ENCODE measurements around the gene GRID2. TPM values are rescaled to one million over a fixed set of nuclear protein-coding genes. Genes with fewer than 3 reads are reported as not detected.

GRID2 gene
- total and polyA plus RNA-seq, 9 of the 15 experiments (the other 6 are each of a cell fraction or from before 2014, with no cell fraction given) = 0.04 TPM; not detected in 7

DNA sequence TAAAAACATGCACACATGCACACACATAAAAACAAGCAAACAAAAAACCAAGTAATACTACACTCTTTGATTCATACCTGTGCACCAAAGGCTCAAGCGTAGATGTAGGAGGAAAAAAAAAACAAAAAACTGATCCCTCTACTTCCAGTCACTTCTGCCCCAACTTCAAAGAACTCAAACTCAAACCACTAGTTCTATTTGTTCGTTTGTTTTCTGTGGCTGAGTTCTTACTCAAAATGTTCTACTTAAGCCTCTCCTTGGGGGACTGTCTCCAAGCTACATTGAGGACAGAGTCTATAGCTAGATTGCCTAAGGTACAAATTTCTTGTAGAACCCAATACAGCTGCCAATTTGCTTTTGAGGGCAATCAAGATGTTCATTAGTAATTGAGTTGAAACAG is 1353.8 kb downstream of the GRID2 start:
- no peak overlapping the region for H3K4me3 ChIP-seq
- H3K36me3 ChIP-seq (ENCODE audit: control insufficient read depth, insufficient read depth, low read length) = no peaks in the 10 kb centered on the region
- H4K20me1 ChIP-seq (replicated peaks; ENCODE audit: control insufficient read depth, insufficient read depth, low read length) = no peaks in the 10 kb centered on the region
- H3K27me3 ChIP-seq (ENCODE audit: control insufficient read depth in 2 of 2, insufficient read depth in 2 of 2, low read length in 2 of 2) = no peaks in the 10 kb centered on the region
- WGBS (ENCODE audit: insufficient coverage, low coverage, missing lambda C conversion rate) = 0% methylated on average over 2 of the region's 2 CpGs
- H3K9me1 ChIP-seq (ENCODE audit: control insufficient read depth, insufficient read depth, low read length) = no peaks in the 10 kb centered on the region
- no TSS peak for BruUV-seq (replicated peaks)
- H3K79me2 ChIP-seq (ENCODE audit: control insufficient read depth, insufficient read depth, low read length) = no peaks in the 10 kb centered on the region
- H3K4me1 ChIP-seq (replicated peaks in 1 of 2; ENCODE audit: control insufficient read depth in 2 of 2, insufficient read depth in 2 of 2, low read length in 2 of 2) = no peaks in the 10 kb centered on the region
- in situ Hi-C loops (cut with MboI) (no loop called here), intact Hi-C loops (cut with micrococcal nuclease) (no loop called here)
- H3K27ac ChIP-seq (ENCODE audit: extremely low read depth, low read depth, low read length) = no peak overlapping the region
- POLR2A ChIA-PET = no interaction called here
- H3K9me3 ChIP-seq (replicated peaks; ENCODE audit: control insufficient read depth, insufficient read depth, low read depth, low read length) = no peaks in the 10 kb centered on the region
- no peak overlapping the region for H3K9ac ChIP-seq (ENCODE audit: insufficient read depth in 1 of 2, low read depth in 2 of 2, low read length in 2 of 2)
- CTCF ChIA-PET (ENCODE audit: low intra/inter-chr PET ratio) = no interaction called here
- H2AFZ ChIP-seq (ENCODE audit: low read depth, low read length) = no peak overlapping the region
- ATAC-seq = no peak
- no peak for DNase-seq (ENCODE audit: extremely low read depth in 1 of 4, low spot score in 3 of 4)
- no peak overlapping the region for H3K4me2 ChIP-seq (ENCODE audit: insufficient read depth, low read length)
- FAIRE-seq = no peak
- TF ChIP-seq SAFB (IDR thresholded peaks at IDR 0.05; ENCODE audit: borderline replicate concordance, low read depth, low read length) = no peak
- TF ChIP-seq, protein P1, sequence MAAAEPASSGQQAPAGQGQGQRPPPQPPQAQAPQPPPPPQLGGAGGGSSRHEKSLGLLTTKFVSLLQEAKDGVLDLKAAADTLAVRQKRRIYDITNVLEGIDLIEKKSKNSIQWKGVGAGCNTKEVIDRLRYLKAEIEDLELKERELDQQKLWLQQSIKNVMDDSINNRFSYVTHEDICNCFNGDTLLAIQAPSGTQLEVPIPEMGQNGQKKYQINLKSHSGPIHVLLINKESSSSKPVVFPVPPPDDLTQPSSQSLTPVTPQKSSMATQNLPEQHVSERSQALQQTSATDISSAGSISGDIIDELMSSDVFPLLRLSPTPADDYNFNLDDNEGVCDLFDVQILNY (CRISPR knock-in tag; IDR thresholded peaks at IDR 0.05) = no peak
- no peak for TF ChIP-seq TRIM25 (IDR thresholded peaks at IDR 0.05; ENCODE audit: borderline replicate concordance)
- TF ChIP-seq CAMTA2 (CRISPR knock-in tag; conservative IDR thresholded peaks at IDR 0.05) = no peak
- no peak for TF ChIP-seq BMI1 (IDR thresholded peaks at IDR 0.05; ENCODE audit: low read length)
- no peak for TF ChIP-seq HIVEP1 (CRISPR knock-in tag; IDR thresholded peaks at IDR 0.05)
